Esophagus (tissue), 2 donors: ENCODE results near the gene HGF. TPM values are rescaled to one million over a fixed set of nuclear protein-coding genes. Genes with fewer than 3 reads are reported as not detected.
A peak's percentile ranks its signal among the peaks of the same experiment; 100 is the strongest.

Experiments
- H3K27ac ChIP-seq, 2 donors: one replicate each; pipeline ENCODE4 v1.5.1; 2013; ENCODE audit warnings: low read depth in 2 of 2, mild to moderate bottlenecking in 2 of 2, inconsistent platforms in 1 of 2, low read length in 1 of 2, moderate library complexity in 1 of 2
- H3K27me3 ChIP-seq, 2 donors: one replicate each; pipeline ENCODE4 v1.6.1; 2013; ENCODE audit warnings: low read length in 2 of 2, control low read depth in 1 of 2, mild to moderate bottlenecking in 1 of 2; ENCODE audit not compliant: insufficient read depth in 2 of 2, control insufficient read depth in 1 of 2
- H3K36me3 ChIP-seq, 2 donors: one replicate each; pipeline ENCODE4 v1.6.1; 2013; ENCODE audit warnings: low read length in 1 of 2; ENCODE audit not compliant: control insufficient read depth in 2 of 2, insufficient read depth in 2 of 2
- H3K4me1 ChIP-seq, 2 donors: one replicate each; pipeline ENCODE4 v1.6.1; 2013; ENCODE audit warnings: low read length in 1 of 2; ENCODE audit not compliant: control insufficient read depth in 2 of 2, insufficient read depth in 2 of 2
- H3K4me3 ChIP-seq, 2 donors: one replicate each; pipeline ENCODE4 v1.5.1; 2013; ENCODE audit warnings: low read length in 2 of 2, mild to moderate bottlenecking in 2 of 2, low read depth in 1 of 2, moderate library complexity in 1 of 2
- H3K9me3 ChIP-seq, 2 donors: one replicate each; pipeline ENCODE4 v1.6.1; 2013; ENCODE audit warnings: mild to moderate bottlenecking in 2 of 2, low read depth in 1 of 2, low read length in 1 of 2, moderate library complexity in 1 of 2; ENCODE audit not compliant: control insufficient read depth in 2 of 2, insufficient read depth in 1 of 2
- WGBS, 2 donors: extraction: QIAGEN DNeasy Blood & Tissue Kit; methylation state at CpG; one replicate each; pipeline ENCODE4 v1.1.7; 2013; 5-methylcytosine and 5-hydroxymethylcytosine counted together
- polyA plus RNA-seq, 2 donors: library from polyadenylated mRNA; stranded (reverse); fragments of 200-250 nt; gene quantifications; one replicate each; pipeline ENCODE4 v1.2.3, GENCODE V29; 2013
- donor health status: healthy with polysubstance abuse.
- donor health status: Bipolar disorder and iron deficiency.

The HGF gene
- polyA plus RNA-seq, 2 donors, result 0.12 to 0.47 TPM

GRCh38 chr7:81690251-81690650 is 79.6 kb downstream of the HGF start:
- H3K27me3 ChIP-seq, result no peaks in the 10 kb centered on the region
- H3K27ac ChIP-seq, result no peak overlapping the region
- H3K4me3 ChIP-seq, result no peak overlapping the region
- no peaks in the 10 kb centered on the region for H3K9me3 ChIP-seq
- WGBS, 2 donors, result 37 to 40% methylated on average over 5 of the region's 5 CpGs
- no peaks in the 10 kb centered on the region for H3K4me1 ChIP-seq
- no peaks in the 10 kb centered on the region for H3K36me3 ChIP-seq

GRCh38 chr7:81688622-81689411 is 81.0 kb downstream of the HGF start:
- Histone ChIP-seq H3K4me1 (no peaks in the 10 kb centered on the region), H3K36me3 (no peaks in the 10 kb centered on the region), H3K9me3 (no peaks in the 10 kb centered on the region), H3K27me3 (no peaks in the 10 kb centered on the region), H3K27ac (peak overlapping the region in 1 of 2 donors; percentile 49), H3K4me3 (no peak overlapping the region)
- 69 to 71% methylated on average over 4 of the region's 4 CpGs for WGBS, 2 donors

GRCh38 chr7:81687062-81687461 is 82.8 kb downstream of the HGF start:
- Histone ChIP-seq H3K27me3 (no peaks in the 10 kb centered on the region), H3K4me3 (no peak overlapping the region), H3K9me3 (no peaks in the 10 kb centered on the region), H3K4me1 (no peaks in the 10 kb centered on the region), H3K27ac (no peak overlapping the region), H3K36me3 (no peaks in the 10 kb centered on the region)

- Histone ChIP-seq H3K27me3 (no peaks in the 10 kb centered on the region), H3K9me3 (no peaks in the 10 kb centered on the region), H3K4me3 (no peak overlapping the region), H3K4me1 (no peaks in the 10 kb centered on the region), H3K27ac (peak overlapping the region; percentile 15 to 35), H3K36me3 (no peaks in the 10 kb centered on the region)
- 67 to 69% methylated on average over 3 of the region's 3 CpGs for WGBS, 2 donors
These were observed 84.5 kb downstream of the HGF start for GRCh38 chr7:81685270-81685868.

- H3K36me3 ChIP-seq, result no peaks in the 10 kb centered on the region
- no peaks in the 10 kb centered on the region for H3K4me1 ChIP-seq
- peak overlapping the region in 1 of 2 donors; percentile 35 for H3K27ac ChIP-seq
- WGBS, 2 donors, result 9 to 13% methylated on average over 2 of the region's 2 CpGs
- no peak overlapping the region for H3K4me3 ChIP-seq
- no peaks in the 10 kb centered on the region for H3K27me3 ChIP-seq
- no peaks in the 10 kb centered on the region for H3K9me3 ChIP-seq
These were observed 85.2 kb downstream of the HGF start for GRCh38 chr7:81684514-81685269.

- 77% methylated on average over 5 of the region's 5 CpGs for WGBS, 2 donors
- Histone ChIP-seq H3K9me3 (no peaks in the 10 kb centered on the region), H3K27ac (no peak overlapping the region), H3K4me1 (no peaks in the 10 kb centered on the region), H3K4me3 (no peak overlapping the region), H3K36me3 (no peaks in the 10 kb centered on the region), H3K27me3 (no peaks in the 10 kb centered on the region)
These were observed 85.8 kb downstream of the HGF start for GRCh38 chr7:81684033-81684432.

GRCh38 chr7:81682873-81683272 is 87.0 kb downstream of the HGF start:
- Histone ChIP-seq H3K27me3 (no peaks in the 10 kb centered on the region), H3K36me3 (no peaks in the 10 kb centered on the region), H3K9me3 (no peaks in the 10 kb centered on the region), H3K27ac (no peak overlapping the region), H3K4me3 (no peak overlapping the region), H3K4me1 (no peaks in the 10 kb centered on the region)
- whole genome bisulfite sequencing, 2 donors, result 59 to 60% methylated on average over 2 of the region's 2 CpGs

GRCh38 chr7:81680120-81680519 is 89.7 kb downstream of the HGF start:
- Histone ChIP-seq H3K27ac (no peak overlapping the region), H3K27me3 (no peaks in the 10 kb centered on the region), H3K36me3 (no peaks in the 10 kb centered on the region), H3K9me3 (no peaks in the 10 kb centered on the region), H3K4me3 (no peak overlapping the region), H3K4me1 (no peaks in the 10 kb centered on the region)
- 76 to 82% methylated on average over 2 of the region's 2 CpGs for WGBS, 2 donors

- no peak overlapping the region for H3K27ac ChIP-seq
- H3K4me3 ChIP-seq, result no peak overlapping the region
- no peaks in the 10 kb centered on the region for H3K4me1 ChIP-seq
- 50 to 61% methylated on average over 1 of the region's 1 CpG for WGBS, 2 donors
- no peaks in the 10 kb centered on the region for H3K9me3 ChIP-seq
- H3K27me3 ChIP-seq, result no peaks in the 10 kb centered on the region
- H3K36me3 ChIP-seq, result no peaks in the 10 kb centered on the region
These were observed 93.0 kb downstream of the HGF start for GRCh38 chr7:81676813-81677212.
